Stimulated activated CD8-positive, alpha-beta memory T cell treated with anti-CD3 and anti-CD28 coated beads, Interleukin-2, amount 100 ng/mL, for 48 hours (primary cell): Measurements from ENCODE around the gene CABS1.

ENCODE experiments used
- DNase-seq, 2 donors: peaks; one replicate each; pipeline ENCODE4 v3.0.0-alpha.2; 2020; ENCODE audit warnings: low read depth in 2 of 2

Gene CABS1

DNA sequence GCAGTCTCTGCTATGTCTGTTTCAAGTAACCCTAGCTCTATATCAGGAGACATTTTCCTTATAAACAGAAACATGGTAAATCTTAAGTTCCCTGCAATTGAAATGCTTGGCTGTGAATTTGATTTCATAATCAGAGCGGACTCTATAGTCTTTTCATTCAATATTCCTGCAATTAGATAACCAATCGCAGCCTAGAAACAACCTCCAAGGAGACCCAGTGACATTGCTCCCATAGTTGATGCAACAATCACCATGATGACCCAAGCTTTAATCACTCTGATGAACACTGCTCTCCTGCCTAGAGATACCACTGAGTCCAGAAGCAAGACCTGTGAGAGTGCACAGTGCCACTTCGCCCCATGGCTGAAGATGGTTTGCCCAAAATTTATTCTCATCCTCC lies at the start of gene CABS1:
Gene CABS1, plus strand, starts transcription at position 301 of the 400 bp plus-strand sequence. Its CDS starts 59 bp downstream, at position 360.
- DNase-seq, result no peak

DNA sequence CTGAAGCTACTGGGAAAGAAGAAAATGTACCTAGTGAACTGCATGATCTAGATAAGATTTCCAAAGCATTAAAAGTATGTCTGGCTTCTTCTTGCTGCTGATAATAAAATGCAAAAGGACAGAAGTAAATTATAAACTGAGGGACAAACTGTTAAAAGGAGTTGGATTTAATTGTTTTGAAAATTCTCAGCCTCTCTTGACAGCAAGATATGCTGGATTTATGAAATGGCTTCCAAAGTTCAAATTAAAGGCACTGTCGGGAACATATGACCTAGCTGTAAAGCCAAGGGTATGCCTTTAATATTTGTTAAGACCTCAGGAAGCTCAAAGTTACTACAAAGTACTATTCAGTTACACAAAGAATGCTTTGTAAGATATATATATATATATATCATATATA lies 46.1 kb upstream of the CABS1 start:
- DNase-seq, result no peak

DNA sequence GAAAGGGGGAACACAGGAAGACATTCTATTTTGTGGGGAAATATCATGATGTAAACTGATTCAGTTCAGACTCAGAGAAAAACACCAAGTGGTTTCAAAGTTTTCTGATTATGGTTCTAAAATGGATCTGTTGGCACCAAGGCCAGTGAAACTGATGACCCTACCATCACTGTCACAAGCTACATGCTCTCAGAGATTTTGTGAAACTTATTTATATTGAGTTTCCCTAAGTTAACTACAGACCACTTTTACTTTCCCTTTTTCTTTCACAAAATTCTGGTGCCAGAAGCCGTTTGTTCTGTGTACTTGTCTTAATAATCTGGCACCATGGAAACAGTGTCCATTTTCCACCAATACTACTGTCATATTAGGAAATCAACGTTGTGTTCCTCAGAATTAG lies 43.4 kb upstream of the CABS1 start:
- DNase-seq, result no peak

DNA sequence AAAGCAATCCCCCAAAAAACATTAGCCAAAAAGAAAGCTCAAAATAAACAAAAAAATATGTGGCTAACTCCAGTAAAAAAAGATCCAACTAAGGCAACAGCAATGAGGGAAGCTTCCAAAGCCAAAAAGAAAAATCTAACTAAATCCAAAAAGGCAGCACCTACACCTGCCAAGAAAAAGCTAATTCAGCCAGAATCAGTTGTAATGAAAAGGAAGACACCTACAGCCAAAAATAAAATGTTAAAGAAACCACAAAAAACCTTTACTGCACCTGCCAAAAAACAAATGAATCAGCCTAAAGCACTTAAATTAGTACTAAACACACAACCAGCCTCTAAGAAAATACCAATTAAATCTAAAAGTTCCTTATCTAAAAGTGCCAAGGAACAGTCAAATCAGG lies 37.2 kb upstream of the CABS1 start:
- DNase-seq, result no peak

DNA sequence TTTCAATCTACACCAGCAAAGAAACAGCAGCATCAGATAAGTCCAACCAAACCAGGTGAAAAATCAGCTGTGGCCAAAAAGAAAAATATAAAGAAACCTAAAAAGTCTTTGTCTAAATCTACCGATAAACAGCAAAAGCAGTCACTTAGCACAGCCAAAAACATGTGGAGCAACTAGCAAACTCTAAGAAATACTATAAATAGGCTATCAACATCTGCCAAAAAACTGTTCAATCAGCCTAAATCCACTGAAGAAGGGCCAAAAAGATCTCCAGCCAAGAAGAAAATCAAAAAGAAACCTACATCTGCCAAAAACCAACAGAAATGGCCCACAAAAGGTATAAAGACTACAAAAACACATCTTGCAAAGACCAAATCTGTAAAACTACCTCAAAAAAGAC lies 36.7 kb upstream of the CABS1 start:
- DNase-seq, result no peak

DNA sequence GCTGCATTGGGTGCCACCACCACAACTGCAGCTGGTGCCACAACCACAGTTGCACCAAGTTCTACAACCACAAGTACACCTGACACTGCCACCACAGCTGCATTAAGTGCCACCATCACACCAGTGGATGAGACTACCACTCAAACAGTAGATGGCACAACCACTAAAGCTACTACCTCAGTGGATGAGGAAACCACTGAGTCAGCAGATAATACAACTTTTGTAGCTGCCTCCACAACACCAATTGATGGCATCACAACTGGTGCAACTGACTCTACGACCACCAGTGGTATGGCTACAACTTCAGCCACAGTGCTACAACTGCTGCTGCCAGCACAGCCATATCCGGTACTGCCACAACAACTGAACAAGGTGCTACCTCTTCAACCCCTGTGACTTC lies 35.1 kb upstream of the CABS1 start:
- no peak for DNase-seq

- DNase-seq, result no peak
These were observed 34.6 kb upstream of the CABS1 start for GRCh38 chr4:70300215-70300614.

DNA sequence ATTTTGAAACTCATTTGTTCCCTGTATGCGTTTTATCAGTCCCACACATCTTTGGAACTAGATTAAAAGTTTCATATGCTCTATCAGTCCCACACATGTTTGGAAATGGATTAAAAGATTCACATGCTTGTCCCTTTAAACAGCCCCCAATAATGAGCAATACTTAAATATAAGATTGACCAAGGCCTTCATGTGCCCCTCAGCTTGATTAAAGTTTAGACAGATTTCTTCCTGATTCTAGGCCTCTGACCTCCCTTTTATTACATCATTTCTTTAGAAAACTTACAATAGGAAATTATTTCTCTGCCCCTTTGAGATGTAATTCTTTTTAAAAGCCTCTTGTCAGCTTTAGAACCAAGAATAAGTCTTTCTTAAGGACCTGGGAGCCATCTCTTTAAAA lies 31.7 kb upstream of the CABS1 start:
- no peak for DNase-seq

DNA sequence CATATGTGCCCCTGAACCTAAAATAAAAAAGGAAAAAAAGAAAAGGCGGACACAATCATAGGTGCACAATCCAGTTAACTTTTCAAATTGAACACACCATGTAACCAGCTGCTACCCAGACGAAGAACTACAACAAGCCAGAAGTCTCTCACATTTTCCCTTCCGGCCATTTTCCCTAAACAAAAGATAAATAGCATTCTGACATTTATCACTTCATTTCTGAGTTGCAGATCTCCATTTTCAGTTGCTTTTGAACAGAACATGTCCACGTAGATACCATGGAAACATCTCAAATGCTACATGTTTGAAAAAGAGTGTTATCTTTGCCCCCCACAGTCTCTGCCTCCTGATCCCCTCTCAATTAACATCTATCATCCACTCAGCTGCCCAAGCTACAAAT lies 29.2 kb upstream of the CABS1 start:
- DNase-seq, result no peak

DNA sequence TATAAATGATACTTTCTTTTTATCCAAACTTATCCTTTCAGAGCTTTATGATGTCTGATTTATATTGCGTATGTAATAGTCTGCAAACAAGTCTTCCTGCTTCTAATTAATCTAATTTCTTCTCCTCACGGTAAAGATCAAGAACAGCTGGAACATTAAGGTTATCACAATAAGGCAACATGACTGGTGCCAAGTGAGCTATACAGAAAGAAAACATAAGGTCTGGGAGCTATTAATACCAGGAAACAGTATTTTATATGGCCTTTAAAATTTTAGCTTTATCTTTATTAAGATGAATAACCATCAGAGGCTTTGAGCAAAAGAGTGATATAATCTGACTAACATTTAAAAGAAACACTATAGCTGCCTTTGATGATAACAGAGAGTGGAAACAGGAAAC lies 28.7 kb upstream of the CABS1 start:
- no peak for DNase-seq

DNA sequence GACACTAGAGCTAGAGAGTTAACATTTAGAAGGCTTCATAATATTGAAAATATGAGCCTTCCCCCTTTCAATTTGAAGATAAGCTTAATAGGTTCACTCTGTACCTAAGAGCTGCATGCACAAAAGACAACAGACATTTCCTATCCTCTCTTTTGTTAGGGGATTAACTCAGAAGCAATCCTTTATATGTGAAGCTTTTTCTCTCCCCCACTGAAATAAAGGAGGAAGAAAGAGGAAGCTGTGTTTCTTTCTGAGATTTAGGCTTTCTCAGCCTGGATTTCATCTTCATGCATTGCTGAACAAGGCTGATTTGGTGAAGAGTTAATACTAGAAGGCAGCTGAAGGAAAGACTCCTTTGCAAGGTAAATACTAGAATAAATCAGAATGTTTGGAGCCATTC lies 21.0 kb upstream of the CABS1 start:
- DNase-seq, result no peak

DNA sequence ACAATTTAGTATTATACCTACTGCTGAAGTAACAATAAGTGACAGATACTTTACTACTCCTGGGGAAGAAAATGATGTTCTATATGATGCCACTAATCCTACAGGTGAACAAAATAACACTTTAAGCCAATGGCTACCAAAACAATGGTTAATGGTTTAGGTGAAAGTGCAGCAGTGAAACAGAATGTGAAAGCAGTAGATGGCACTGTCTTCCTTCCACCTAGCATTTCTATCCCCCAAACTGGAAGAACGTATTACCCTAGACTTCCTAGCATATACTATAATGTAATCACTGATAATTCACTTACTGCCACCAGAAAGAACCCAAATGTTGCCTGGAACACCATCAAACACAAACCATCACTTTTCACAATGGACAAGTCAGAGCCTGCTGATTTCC lies 18.9 kb upstream of the CABS1 start:
- no peak for DNase-seq

DNA sequence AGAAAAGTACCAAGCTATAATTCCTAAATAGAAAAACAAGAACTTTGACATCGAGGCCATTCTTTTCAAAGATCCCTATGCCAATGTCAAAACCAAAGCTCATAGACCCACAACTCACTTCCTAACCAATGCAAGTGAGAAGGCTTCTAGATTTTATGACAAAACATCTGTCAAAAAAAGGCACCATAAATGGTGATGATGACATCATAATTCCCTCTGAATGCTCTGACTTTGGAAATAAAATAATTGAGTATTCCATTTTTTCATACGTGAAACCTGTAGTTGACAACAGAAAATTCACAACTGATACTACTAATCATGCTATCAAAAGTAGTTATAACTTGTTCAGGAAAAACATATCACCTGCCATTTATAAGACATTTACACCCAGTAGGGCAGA lies 8.7 kb upstream of the CABS1 start:
- no peak for DNase-seq

DNA sequence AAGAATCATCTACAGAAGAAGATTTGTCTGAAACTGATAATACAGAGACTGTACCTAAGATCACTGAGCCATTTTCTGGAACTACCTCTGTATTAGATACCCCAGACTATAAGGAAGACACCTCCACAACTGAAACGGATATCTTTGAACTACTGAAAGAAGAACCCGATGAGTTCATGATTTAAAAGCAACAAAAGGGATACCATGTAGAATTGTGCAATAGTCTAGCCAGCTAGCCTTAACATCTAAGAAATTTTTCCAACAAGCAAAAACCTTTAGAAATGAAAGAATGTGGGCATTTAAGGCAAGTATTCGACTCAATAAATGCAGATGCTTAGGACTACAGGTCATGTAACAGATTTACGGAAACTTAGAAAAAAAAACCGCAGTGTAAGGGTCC lies 1.3 kb downstream of the CABS1 start:
- DNase-seq, result no peak

- no peak for DNase-seq
These were observed 3.2 kb downstream of the CABS1 start for GRCh38 chr4:70337886-70338420.

DNA sequence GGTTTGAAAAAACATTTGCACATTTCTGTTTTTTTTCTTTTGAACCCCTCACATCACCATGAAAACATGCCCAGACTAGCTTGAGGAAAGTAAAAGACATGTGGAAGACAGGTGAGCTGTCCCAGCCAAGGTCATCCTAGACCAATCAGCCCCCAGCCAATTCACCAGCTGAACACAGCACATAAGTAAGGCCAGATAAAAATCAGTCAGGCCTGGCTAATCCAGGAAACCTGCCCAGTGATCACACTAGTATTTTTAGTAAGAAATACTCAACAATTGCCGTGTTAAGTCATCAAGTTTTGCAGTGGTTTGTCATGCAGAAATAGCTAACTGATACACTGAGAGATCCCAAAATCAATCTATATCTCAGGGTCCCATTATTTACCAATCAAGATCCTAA lies 21.4 kb downstream of the CABS1 start:
- no peak for DNase-seq

GRCh38 chr4:70359115-70359661 lies 24.4 kb downstream of the CABS1 start:
- no peak for DNase-seq

- DNase-seq, result no peak
These were observed 25.7 kb downstream of the CABS1 start, which contains the start of gene SMR3A for GRCh38 chr4:70360460-70360859. Gene SMR3A (plus strand): TSS chr4:70360760. CDS start chr4:70362116, 1,356 bp downstream.

GRCh38 chr4:70364002-70364401 lies 29.2 kb downstream of the CABS1 start:
- no peak for DNase-seq

- no peak for DNase-seq
These were observed 30.7 kb downstream of the CABS1 start for GRCh38 chr4:70365479-70365878.

DNA sequence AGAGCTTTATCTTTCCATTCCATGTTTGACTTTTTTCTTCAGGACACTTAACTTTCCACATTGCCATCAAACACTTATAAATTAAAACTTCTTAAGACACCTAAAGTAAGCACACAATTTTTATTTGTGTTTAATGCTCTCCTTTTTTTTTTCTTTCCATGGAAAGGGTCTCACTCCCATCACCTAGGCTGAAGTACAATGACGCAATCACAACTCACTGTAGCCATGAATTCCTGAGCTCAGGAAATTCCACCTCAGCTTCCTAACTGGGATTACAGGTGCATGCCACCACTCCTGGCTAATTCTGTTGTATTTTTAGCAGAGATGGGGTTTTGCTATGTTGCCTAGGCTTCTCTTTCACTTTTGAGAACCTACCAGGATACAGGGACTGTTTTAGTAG lies 33.0 kb downstream of the CABS1 start:
- DNase-seq, result no peak

DNA sequence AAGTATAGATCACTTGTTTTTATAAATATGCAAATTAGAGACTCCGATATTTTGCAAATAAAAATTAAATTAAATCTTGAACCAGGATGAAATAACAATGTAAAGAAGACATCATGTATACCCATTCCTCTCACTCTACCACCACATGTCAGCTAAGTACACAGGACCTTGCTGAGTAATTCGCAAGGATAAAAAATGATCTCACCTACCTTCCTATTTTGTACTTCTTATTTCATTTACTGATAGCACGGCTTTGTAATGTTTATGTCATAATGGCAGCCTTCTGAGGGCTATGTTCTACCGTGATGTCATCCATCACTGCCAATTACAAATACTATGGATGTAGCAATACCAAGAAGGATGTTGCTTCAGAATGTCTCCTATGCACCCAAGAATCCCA lies 37.2 kb downstream of the CABS1 start:
- DNase-seq, result no peak

DNA sequence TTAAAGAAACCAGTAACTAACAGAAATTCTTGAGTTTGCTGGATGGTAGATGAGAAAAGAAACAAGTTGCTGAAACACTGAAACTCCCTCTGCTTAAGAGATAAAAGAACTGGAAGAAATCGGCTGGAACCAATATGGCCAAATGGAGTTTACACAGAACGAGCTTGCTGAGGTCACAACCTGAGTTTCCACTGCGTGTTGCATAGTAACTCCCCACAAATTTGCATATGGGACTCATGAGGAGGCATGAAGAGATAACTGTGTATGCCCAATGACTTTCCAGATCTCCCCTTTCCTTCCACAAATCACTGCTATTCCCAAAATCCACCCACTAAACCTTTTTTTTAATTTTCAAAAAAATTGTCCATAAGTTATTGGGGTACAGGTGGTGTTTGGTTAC lies 38.0 kb downstream of the CABS1 start:
- DNase-seq, result no peak

DNA sequence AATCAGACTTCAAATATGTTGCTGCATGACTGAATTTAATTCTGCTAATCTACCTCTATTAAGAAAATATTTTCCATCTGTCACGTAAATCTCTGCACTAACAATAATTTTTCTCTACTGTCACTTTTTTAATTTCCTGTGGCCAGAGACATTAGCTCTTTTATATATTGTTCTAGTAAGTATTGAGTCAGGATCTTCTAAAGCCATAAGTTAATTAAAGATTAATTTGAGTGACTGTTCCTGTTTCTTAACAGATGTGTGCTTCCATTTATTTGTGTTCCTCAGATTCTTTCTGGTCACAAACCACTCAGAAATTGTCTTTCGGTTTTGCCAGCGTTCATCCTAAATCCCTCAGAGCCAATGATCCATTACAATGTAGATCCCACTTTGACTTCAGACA lies 45.8 kb downstream of the CABS1 start:
- no peak for DNase-seq
